Fibroblast of skin of left biceps (primary cell): Measurements from ENCODE around the gene BEGAIN.

ENCODE experiments used
- DNase-seq, 2 experiments: peaks; one replicate each; pipeline ENCODE4 v3.0.0-alpha.2; 2013; ENCODE audit warnings: low read depth in 2 of 2

BEGAIN gene

GRCh38 chr14:100551056-100551455, 36.2 kb downstream of the BEGAIN start:
- no peak for DNase-seq

DNA sequence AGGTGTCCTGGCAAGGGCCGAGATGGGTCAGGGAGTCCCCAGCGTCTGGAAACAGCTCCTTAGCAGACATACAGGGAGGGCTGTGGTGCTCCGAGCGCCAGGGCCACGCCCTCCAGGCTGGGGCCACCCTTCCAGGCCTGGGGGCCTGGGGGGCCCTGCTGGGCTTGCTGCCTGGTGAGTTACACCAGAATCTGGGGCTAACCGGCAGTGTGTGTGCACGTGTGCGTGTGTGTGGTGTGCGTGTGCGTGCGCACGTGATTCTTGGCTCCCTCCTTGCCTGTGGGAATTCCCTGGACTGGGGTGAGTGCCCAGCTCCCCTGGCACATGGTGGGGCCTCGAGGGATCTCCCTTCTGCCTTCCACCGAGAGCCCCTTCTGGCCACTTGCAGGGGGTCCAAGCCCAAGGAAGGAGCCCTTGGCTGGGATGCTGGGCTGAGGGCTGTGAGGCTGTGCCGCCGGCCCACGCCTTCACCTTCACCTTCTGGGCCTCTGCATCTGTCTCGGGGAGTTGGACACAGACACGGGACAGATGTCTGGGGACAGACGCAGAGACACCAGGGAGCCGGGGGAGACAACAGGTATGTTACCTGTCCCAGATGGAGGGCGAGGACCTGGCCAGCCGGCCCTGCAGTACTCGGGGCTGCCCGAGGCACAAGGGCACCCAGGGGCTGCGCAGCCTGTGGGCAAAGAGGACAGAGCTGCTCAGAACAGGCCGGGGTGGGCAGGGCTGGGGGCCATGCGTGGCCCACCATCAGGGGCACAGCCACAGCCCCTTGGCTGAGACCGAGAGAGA, 37.2 kb downstream of the BEGAIN start:
- no peak for DNase-seq

- DNase-seq: no peak
Measured at GRCh38 chr14:100548939-100549338, 38.3 kb downstream of the BEGAIN start.

DNA sequence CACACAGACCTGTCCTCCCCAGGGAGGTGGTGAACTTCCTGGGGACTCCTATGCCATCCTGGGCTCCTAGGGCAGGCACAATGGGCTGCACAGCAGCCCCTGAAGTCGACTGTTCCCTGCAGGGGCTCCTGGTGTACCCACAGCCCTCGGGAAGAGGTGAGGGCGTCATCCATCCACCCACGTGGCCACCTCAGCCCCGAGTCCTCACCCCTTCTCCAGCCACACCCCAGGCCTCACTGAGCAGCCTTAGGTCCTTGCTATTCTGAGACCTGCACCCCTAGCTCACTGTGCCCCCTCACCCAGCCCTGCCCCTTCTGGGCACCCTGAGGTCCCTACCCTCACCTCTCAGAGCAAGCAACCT, 38.9 kb downstream of the BEGAIN start:
- no peak for DNase-seq

- DNase-seq: no peak
Measured at GRCh38 chr14:100547633-100548294, 39.5 kb downstream of the BEGAIN start.

DNA sequence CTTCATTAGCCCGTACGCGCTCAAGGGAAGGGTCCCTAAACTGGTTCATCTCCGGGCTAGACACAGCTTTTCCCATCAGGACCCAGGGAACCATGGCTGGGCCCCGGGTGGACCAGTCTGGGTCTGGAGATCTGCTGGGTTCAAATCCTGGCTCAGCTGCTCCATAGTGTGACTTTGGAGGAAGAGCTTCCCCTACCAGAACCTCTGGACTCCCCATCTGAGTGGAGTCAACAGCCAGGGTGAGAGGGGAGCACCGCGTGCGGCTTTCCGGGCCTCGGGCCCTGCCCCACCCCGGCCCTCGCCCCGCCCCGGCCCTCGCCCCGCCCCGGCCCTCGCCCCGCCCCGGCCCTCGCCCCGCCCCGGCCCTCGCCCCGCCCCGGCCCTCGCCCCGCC, 41.2 kb downstream of the BEGAIN start:
- no peak for DNase-seq

DNA sequence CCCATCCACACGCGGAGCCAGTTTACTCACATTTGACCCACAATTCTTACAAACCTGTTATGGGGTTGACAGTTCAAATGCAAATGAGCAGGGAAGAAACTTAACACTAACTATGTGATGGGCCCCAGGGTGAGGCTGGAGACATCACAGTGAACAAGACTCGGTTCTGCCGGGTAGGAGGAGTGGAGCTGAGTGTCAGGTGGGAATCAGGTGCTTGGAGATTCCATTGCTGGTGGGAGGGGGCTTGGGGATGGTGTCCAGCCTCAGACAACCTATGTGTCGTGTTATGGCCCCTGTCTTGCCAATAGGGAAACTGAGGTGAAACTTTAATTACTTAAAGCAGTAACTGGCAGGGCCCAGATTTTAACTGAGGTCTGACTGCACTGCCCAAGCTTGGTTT, 41.9 kb downstream of the BEGAIN start:
- no peak for DNase-seq

DNA sequence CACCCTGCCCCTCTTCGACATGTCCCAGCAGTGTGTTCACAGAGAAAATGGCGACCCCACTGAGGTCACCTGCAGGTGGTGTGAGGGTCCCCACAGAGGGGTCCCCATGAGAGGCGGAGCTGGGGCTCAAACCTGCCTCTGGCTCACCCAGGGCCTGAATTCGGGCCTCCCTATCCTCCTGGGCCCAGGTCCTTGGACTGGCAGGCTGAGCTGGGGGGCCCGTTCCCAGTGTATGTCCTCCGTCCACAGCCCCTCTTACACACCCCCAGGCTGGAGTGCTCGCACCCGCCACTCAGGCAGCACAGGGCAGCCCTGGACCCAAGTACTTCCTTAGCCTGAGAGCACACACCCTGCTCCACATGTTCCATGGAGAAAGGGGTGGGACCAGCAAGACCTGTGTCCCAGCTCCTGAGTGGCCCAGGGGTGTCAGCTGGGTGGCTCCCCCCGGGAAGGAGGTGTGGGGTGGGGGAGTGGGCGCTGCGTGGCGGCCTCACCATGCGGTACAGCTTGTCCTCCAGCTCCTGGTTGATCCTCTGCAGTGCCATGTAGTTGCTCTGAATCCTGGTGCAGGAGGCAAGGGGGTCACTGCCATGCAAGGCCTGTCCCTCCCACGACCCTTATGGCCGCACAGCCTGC, 42.6 kb downstream of the BEGAIN start:
- no peak for DNase-seq

DNA sequence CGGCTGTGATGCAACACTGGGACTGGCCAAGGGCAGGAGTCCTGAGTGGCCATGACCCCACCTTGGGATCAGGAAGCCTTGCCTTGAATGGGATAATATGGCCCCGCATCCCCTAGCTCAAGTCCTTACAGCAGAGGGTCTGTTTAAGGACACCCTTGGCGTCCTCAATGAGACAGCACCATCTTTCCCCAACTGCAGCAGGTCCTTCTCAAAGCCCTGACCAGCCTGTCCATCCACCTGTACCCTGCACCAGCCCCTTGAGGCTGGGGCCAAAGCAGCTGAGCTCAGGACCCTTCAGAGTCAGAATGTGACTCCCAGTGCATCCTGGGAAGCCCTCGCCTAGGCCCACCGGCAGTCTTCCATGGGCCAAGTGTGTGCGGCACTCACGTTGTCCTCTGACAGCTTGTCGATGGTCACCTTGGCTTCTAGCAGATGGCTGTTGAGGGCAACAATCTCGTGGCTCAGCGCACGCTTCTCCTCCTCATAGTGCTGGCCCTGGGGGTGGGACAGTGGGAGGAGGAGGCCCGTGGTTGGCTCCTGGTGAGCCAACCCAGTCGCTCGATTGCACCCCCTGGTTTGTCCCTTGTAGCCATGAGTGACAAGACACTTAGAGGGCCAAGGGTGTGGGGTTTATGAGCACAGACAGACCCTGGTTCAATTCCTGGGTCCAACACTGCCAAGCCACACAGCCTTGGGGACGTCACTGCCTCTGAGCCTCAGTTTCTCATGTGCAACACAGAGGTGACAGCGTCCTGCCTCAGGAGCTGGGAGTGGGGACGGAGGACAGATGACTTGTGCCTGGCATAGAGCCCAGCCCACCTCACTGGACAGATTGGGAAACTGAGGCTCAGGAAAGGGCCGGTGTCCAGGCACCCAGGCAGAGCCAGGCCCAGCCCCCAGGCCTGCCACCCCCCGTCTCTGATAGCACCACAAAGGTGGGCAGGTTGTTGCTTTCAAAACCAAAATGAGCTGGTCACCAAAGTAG, 43.5 kb downstream of the BEGAIN start:
- no peak for DNase-seq

GRCh38 chr14:100542619-100543205, 44.5 kb downstream of the BEGAIN start:
- no peak for DNase-seq

- no peak for DNase-seq
Measured at GRCh38 chr14:100541621-100542560, 45.3 kb downstream of the BEGAIN start.

DNA sequence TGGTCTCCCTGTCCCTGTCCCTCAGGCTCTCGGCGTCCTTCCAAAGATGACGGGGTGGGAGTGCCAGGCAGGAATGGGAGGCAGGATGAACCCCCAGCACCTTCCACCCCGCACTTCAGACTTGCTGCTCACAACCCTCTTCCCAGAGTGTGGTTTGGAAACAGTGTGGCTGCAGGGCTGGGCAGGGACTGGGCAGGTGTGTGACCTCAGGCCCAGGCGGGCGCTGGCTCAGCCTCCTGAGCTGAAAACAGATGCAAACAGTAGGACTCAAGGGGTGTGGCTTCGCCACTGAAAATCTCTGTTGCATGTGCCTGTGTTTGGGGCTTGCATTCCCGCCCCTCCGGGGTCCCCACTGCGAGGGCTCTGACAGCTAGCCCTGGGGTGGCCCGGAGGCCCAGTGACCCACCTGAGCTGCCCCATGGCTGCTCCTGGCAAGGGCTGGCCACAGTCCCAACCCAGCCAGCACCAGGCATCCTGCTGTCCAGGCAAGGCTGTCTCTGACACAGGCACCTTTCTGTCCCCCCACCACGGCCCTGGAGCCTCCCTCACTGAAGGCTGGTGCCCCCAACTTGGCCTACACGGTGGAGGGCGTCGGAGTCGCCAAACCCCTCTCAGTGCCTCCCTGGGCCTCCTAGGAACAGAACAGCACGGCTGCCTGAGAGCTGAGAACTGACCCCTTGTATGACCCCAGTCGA, 46.1 kb downstream of the BEGAIN start:
- no peak for DNase-seq

DNA sequence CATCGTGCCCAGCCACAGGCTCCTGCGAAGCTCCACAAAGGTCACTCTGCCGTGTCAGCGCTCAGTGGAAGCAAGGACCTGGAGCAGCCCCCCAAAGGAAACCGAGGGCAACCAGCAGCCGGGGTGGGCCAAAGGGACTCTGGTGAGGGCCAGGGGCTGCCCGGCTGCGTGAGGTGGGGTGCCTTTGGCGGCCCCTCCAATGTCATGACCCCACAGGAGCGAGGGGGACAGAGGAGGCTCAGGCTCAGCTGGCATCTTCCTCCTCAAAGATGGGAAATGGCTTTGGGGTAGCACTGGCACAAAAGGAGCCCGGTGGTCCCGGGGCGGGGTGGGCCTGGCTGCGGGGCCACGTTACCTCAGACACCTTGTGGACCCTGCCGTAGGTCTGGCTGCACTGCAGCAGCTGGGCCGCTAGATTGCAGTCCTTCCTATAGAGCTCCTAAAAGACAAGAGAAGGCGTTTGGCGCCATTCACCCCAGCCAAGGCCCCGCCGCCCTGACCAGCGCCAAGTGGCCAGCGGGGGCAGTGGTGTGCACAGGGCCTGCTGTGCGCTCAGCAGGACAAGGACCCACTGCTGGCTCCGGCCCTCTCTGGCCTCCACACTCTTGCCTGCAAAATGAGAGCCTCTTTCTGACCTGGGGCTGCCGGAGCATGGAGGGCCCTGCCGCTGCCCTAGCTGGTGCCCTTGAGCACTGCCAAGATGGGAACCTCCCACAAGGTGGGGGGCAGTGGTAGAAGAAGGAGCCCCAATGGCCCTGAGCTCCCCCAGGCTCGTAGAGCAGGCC, 46.9 kb downstream of the BEGAIN start:
- DNase-seq: no peak

- no peak for DNase-seq
Measured at GRCh38 chr14:100539766-100540140, 47.5 kb downstream of the BEGAIN start.

DNA sequence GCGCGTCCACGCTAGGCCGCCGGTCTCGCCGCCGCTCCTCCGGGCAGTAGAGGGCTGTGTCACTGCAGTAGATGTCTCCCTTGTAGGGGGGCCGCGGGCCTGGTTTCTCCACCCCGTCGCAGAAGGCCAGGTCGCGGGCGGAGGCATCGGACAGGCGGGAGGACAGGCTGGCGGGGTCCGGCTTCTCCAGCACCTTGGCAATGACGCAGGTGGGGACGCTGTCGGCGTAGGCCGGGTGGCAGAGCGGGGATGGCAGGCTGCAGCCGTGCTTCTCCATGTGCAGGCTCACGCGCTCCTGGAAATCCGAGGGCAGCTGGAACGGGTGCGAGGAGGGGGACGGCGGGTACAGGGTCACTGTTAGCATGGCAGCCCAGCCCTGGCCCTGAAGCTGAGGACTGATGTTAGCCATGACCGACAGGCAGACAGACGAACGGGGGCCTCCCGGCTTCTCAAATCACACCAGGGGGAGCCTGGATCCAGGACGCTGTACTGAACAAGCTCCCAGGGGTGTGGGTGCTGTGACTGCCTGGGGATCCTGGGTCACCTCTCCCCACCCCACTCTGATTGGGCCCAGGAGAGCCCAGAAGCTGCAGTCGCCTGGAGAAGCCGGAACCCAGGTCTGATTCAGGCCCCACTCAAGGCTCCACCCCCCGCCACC, 48.1 kb downstream of the BEGAIN start:
- no peak for DNase-seq

DNA sequence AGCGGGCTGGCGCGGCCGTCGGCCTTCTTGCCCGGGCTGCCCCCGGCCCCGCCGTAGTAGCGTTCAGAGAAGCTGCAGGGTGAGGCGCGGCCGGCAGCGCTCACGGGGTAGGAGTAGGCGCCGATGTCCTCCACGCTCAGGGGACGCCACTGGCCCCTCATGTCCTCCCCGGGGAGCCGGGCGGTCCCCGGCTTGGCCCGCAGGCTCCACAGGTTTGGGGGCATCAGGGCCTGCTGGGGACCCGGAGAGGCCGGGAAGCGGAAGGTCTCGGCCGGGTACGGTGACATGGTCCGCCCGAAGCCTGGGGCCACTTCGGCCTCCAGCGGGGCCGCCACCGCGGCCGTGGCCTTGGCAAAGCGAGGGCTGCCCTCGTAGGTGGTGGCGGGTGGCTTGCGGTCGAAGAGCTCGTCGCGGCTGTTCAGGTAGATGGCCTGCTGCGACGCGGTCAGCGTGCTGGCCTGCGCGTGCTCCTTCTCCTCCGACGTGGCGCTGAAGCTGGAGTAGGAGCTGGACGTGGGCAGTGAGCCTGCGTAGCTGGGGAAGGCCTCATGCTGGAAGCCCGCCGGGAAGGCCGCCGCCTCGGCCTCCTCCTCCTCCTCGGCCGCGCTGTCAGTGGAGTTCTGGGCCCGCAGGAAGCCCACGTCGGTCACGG, 48.7 kb downstream of the BEGAIN start:
- DNase-seq: no peak

DNA sequence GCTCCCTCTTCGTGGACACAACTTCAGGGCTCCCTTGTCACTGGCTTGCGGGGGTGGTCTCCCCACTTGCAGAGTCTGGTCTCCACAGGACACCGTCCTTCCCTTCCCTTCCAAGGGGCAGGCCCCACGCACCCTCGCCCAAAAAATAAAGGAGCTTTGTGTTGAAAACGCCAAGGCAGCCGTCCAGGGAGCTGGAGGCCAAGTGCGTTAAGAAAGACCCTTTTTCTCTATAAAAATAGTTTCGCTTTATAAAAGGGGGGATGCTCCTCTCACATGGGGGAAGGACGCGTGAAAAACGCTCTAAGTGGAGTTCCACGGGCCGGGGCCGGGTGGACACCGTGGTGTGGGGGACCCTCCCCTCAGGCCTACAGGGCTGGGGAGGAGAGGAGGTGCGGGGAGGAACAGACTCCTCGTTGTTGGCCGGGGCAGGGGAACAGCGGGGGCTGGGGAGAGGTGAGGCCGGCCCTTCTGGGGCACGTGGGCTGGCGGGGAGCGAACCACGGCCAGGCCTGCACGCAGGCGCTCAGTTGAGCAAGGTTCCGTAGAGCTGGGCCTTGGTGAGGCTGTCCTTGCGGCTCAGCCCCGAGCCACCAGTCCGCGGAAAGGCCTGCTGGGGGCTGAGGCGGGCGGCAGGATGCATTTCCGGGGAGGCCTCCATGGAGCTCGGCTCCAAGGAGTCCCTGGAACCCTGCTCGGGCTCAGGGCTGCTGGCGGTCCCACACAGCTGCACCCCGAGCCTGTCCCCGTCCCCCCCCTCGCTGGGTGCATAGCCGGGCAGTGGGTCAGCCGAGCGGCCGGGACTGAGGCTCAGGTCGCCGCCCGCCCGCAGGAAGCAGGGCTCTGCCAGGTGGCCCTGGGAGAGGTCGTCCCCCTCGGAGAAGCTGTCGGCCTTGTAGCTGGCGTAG, 49.5 kb downstream of the BEGAIN start:
- DNase-seq: no peak
